Left forelimb (tissue), 1 donor: Measurements from ENCODE around the gene NEAT1.
"Not testable (repeated sequence)": the region's sequence is repeated elsewhere in the genome, so short reads cannot be mapped to it uniquely, and the experiment has no call there.

Source experiments
- DNase-seq: peaks from one replicate; pipeline ENCODE4 v3.0.0-alpha.2; 2018; ENCODE audit warnings: low spot score

The NEAT1 gene

DNA sequence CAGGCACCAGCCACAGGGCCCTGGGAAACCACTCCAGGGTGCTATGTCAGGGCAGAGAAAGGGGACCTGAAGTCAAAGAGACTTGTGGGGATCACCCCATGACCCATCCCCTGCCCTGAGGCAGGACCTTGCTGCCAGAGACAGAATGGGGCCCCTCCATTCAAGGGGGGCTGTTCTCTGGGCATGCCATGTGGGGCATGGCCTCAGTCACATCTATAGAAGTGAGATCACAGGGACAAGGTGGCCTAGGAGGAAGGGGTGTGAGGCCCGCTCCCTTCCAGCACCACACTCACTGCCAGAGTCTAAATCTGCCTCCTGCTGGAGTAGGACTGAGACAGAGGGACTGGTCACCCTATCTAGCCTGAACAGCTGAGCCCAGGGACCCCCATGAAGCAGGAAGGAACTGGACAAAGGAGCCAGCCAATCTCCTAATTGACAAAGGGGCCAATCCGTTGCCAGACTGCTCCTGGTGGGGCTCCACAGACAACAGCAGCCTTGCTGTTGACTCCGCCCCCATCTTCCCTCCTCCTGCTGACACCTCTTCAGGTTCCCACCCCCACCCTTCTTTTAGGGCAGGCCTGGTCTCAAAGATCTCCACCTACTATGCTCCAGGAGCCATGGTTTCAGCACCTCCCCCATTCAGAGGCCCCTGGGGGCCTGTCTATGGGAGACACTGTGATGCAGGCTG is 26.0 kb downstream of the NEAT1 start:
- no peak for DNase-seq

DNA sequence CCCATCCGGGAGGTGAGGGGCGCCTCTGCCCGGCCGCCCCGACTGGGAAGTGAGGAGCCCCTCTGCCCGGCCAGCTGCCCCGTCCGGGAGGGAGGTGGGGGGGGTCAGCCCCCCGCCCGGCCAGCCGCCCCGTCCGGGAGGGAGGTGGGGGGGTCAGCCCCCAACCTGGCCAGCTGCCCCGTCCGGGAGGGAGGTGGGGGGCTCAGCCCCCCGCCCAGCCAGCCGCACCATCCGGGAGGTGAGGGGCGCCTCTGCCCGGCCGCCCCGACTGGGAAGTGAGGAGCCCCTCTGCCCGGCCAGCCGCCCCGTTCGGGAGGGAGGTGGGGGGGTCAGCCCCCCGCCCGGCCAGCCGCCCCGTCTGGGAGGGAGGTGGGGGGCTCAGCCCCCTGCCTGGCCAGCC is 28.7 kb downstream of the NEAT1 start:
- DNase-seq: not testable (repeated sequence)

DNA sequence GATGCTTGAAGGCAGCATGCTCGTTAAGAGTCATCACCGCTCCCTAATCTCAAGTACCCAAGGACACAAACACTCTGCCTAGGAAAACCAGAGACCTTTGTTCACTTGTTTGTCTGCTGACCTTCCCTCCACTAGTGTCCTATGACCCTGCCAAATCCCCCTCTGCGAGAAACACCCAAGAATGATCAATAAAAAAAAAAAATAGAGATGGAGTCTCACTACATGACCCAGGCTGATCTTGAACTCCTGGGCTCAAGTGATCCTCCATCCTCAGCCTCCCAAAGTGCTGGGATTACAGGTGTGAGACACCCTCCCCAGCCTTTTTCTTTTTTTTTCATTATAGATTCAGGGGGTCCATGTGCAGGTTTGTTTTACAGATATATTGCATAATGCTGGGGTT is 29.7 kb downstream of the NEAT1 start:
- not testable (repeated sequence) for DNase-seq

DNA sequence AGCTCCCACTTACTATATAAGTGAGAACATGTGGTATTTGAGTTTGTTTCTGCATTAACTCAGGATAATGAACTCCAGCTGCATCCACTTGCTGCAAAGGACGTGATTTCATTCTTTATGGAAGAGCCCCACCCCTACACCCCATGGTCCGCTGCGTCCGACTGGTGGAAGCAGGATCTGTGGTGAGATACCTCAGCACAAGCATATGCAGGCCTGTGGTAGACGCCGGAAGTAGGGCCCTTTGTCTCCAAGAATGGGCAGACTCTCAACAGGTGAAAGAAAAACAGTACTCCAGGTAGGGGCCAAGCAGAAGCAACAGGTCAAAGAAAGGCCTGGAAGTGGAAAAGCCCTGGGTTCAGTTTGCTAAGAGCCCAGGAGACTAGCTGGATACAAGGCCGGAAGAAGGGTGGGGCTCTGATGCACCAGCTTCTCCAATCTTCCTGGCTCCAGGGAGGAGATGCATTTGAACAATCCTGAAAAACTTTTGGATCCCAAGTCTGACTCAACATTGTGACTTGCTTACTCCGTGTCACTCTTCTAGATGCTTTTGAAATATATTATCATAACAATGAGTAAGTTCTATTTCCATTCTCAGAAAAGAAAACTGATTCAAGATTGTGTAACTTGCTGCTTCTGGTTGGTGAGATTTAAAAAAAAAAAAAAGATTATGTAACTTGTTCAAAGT is 30.4 kb downstream of the NEAT1 start:
- no peak for DNase-seq

DNA sequence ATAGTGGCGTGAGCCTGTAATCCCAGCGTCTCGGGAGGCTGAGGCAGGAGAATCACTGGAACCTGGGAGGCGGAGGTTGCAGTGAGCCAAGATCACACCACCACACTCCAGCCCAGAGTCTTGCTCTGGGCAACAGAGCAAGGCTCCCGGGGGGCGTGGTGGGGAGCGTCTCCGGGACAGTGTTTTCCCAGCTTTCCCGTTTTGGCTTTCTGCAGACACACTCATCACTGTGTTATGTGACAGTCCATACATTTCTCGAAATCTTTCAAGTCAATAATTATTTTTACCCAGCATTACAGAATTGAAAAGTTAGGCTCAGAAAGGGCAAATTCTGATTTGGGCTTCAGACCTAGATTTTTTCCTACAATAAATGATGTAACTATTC is 31.7 kb downstream of the NEAT1 start:
- DNase-seq: no peak

- peak; percentile 95 for DNase-seq
Measured at GRCh38 chr11:65454696-65455456, 32.3 kb downstream of the NEAT1 start.

- no peak for DNase-seq
Measured at GRCh38 chr11:65456418-65456817, 33.8 kb downstream of the NEAT1 start.

DNA sequence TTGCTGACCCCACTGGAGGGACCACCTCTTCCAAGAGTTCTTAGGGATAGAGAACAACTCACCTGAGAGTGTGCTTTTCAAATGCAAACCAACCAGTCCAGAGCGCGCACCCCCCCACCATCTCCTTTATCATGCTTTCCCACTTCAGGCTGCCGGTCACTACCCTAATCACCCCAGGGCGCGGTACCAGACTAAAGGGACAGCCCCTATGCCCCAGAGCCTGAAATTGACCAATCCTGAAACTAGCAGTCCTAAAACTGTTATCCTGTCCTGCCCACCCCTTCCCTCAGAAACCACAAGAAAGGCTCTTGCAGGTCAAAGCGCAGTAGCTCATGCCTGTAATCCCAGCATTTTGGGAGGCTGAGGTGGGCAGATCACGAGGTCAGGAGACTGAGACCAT is 37.0 kb downstream of the NEAT1 start:
- no peak for DNase-seq

GRCh38 chr11:65465471-65465870 is 42.9 kb downstream of the NEAT1 start:
- not testable (repeated sequence) for DNase-seq

- DNase-seq: not testable (repeated sequence)
Measured at GRCh38 chr11:65467306-65467705, 44.7 kb downstream of the NEAT1 start.

DNA sequence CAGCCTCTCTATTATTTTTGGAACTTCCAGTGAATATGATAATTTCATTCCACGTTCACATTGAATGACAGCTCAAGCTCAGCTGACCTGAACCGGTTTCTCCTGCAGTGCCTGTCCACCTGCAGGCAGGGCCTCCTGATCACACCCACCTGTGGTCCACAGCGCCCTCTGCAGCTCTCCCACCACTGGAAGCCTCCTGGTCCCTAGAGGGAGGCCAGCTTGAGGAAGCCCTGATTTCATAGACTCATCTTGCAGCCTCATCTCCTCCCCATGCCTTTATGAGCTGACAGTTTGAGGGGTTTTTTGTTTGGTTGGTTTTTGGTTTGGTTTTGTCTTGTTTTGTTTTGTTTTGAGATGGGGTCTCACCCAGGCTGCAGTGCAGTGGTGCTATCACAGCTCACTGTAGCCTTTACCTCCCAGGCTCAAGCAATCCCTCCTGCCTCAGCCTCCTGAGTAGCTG is 46.3 kb downstream of the NEAT1 start:
- no peak for DNase-seq

GRCh38 chr11:65470433-65471049 is 47.9 kb downstream of the NEAT1 start:
- DNase-seq: no peak

GRCh38 chr11:65471447-65471891 is 48.9 kb downstream of the NEAT1 start:
- no peak for DNase-seq

DNA sequence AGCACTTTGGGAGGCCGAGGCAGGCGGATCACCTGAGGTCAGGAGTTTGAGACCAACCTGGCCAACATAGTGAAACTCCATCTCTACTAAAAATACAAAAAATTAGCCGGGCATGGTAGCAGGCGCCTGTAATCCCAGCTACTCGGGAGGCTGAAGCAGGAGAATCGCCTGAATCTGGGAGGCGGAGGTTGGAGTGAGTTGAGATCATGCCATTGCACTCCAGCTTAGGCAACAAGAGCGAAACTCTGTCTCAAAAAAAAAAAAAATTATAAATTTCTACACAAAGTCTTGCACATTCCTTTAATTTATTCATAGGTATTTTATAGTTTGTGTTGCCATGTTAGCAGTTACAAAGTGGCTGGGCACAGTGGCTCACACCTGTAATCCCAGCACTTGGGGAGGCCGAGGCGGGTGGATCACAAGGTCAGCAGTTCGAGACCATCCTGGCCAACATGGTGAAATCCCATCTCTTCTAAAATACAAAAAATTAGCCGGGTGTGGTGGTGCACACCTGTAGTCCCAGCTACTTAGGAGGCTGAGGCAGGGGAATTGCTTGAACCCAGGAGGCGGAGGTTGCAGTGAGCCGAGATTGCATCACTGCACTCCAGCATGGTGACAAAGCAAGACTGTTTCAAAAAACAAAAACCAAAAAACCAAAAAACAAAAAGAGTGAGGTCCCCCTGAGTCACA is 50.1 kb downstream of the NEAT1 start:
- DNase-seq: not testable (repeated sequence)

- DNase-seq: no peak
Measured at GRCh38 chr11:65473278-65473860, 50.8 kb downstream of the NEAT1 start.

- DNase-seq: no peak
Measured at GRCh38 chr11:65474864-65475263, 52.3 kb downstream of the NEAT1 start.

DNA sequence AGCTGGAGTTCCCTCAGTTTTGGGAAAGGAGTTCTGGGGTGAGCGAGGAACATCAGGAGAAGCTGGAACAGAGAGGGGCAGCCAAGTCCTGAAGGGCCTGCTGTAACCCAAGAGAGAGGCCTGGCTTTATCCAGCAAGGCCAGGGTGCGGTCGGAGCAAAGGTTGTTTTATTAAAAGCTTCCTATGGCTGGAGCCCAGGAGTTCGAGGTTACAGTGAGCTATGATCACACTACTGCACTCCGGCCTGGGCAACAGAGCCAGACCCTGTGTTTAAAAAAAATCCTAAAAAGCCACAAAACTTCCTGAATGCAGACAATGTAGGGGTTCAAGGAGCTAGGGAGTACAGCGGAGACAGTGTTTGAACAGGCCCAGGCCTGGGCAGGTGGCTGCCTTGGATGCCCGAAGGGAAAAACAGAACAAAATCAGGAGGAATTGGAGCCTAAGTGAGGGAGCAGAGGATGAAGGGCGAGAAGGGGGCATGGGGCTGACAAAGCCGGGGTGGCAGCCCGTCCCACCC is 54.1 kb downstream of the NEAT1 start:
- DNase-seq: no peak

DNA sequence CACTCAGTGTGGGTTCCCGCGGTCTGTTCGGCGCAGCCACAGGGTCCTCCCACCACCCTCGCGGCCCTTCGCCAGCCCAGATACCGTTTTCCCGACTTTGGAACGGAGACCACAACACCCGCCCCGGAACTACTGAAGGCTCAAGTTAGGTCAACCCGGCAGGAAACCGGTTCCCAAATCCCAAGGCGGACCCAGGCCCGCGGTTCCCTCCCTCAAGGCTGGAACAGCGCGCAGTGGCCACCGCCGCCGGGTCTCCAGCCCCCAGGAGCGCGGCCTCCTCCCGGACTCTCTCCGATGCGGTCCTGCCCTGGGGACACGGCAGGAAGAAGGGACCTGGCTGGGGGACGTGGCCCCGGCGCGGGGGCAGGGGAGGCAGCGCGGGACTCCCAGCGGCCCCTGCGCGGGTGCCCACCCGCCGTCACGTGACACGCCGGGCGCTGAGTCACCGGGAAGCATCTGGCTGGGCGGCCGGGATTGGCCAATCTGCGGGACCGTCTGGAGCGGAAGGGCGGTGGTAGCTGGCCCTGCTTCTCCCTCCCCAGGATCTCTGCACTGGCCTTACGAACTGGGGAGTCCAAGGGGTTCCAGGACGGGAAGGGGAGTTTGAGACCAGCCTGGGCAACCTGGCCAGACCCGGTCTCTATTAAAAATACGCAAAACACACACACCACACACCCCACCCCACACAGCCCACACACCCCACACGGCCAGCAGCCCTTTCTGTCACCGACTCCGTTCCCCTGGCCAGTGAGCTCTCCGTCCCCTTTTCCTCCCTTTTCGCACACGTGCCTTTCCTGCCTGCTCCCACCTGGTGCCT is 54.8 kb downstream of the NEAT1 start:
- DNase-seq: peak; percentile 97

DNA sequence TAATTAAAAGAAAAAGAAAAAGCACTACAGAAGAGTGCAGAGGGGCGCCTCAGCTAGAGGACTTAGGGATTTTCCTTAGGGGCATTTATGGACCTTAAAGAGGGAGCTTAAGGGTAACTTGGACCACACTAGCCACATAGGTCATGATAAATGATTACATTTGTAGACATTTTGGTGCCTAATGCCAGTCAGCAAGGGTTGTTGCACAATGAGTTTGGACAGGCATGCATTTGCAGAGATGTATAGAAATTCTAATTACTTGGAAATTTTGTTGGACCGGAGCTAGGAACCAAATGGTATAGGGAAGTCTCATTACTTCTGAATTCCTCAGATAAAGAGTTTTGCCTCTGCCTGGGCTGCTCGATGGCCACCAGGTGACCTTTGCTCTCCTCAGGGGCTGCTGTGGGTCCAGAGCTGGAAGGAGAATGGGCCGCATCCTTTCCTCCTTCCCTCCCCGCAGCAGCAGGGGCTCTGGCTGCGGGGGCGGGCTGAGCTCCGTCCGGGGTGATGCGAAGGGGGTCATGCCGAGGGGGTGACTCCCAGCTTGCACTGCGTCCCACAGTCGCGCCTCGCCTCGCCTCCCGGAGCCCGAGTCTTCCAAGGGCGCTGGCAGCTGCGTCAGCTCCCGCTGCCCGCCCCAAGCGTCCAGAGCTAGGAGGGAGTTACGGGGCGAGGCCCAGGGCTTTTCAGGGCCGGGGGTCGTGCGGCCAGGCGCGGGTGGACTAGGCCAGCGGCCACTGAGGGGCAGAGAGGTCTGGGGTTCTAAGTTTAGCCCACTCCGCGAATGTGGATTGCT is 56.0 kb downstream of the NEAT1 start:
- no peak for DNase-seq
